ENCODE data around the gene KRTAP4-16. TPM values are rescaled to one million over a fixed set of nuclear protein-coding genes. Genes with fewer than 3 reads are reported as not detected.
"Not testable (repeated sequence)": the region's sequence is repeated elsewhere in the genome, so short reads cannot be mapped to it uniquely, and the experiment has no call there.

Gene KRTAP4-16
- total and polyA plus RNA-seq, 7 donors = not detected

DNA sequence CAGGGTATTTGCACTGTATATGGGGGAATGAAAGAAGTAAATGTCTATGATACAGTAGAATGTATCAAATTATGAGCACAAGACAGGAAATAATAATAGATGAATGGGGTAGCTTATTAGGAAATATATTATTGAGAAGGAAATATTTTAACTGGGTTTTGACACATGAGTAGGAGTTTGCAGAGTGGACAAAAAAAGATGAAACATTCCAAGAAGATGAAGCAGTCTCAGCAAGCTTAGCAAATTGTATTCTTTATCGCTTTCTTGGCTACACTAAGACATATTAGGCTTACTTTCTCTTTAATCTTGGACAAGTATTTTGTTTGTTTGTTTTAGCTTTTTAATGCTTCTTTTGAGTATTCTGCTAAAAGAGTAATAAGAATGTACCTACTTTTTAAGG, 1.9 kb upstream of the KRTAP4-16 start:
- no peaks in the 10 kb centered on the region for H3K36me3 ChIP-seq (ENCODE audit: insufficient read depth in 1 of 2, low read depth in 1 of 2)
- DNase-seq (no peak), ATAC-seq (no peak)
- no peaks in the 10 kb centered on the region for H3K4me1 ChIP-seq
- no peak overlapping the region for H3K27ac ChIP-seq
- intact Hi-C loops (cut with DNase I) = no loop called here
- H3K27me3 ChIP-seq (ENCODE audit: insufficient read depth in 3 of 3, low read length in 2 of 3) = peaks cover 0 to 19% (median 0%) of the 10 kb centered on the region in 3 donors
- no peak overlapping the region for H3K4me3 ChIP-seq
- 90 to 96% (median 91%) methylated on average over 1 of the region's 1 CpG for WGBS, 3 donors
- H3K9me3 ChIP-seq = no peaks in the 10 kb centered on the region
- TF ChIP-seq CTCF (IDR thresholded peaks at IDR 0.05) = no peak

DNA sequence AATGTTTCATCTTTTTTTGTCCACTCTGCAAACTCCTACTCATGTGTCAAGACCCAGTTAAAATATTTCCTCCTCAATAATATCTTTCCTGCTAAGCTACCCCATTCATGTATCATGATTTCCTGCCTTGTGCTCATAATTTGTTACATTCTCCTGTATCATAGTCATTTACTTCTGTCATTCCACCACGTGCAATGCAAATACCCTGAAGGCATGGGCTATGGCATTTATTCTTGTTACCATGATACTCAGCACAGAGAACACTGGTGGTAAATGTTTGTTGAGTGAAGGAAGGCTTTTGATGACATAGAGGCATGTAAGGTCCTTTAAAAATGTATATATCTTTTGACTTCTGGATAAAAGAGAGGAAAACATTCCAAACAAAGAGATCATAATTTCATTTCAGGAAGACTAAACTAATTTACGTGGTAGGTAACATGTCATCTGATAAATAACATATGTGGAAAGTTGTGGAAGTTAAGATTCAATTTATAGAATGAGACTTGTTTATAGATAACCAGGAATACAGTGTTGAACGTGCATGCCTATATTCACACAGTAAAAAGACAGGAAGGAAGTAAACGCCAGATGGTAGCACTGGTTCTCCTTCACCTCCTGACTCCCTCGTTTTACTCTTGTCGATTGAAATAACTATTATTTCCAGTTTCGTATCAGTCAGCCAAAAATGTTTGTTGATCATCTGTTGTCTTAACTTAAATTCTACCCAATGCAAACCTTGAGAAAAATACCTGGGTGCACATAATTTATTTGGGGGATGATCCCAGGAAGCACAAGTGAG, 2.1 kb downstream of the KRTAP4-16 start:
- H3K4me3 ChIP-seq; H3K9me3 ChIP-seq; ATAC-seq; H3K4me1 ChIP-seq; intact Hi-C loops (cut with DNase I); H3K27me3 ChIP-seq (ENCODE audit: insufficient read depth in 3 of 3, low read length in 2 of 3); DNase-seq; H3K27ac ChIP-seq; H3K36me3 ChIP-seq (ENCODE audit: insufficient read depth in 1 of 2, low read depth in 1 of 2): not testable (repeated sequence)
- WGBS, 3 donors = 56 to 65% (median 64%) methylated on average over 7 of the region's 7 CpGs

DNA sequence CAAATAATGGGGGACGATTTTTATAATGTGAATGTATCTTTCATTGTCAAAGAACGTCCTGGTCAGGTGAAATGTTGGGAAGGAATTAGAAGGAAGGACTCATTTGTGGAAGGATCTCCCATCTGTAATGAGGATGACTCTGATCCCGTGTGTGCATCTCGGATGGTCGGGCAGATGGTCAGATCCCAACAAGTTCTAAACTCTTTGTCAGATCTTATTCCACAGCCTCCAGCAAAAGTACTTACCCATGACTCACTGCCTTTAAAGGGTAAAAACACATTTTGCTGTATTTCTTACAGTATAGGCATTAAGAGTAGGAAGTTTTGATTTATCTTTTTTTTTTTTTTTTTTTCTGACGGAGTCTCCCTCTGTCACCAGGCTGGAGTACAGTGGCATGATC, 3.5 kb downstream of the KRTAP4-16 start:
- peaks cover 0 to 6% (median 1%) of the 10 kb centered on the region in 3 donors for H3K27me3 ChIP-seq (ENCODE audit: insufficient read depth in 3 of 3, low read length in 2 of 3)
- H3K4me1 ChIP-seq = no peaks in the 10 kb centered on the region
- H3K4me3 ChIP-seq = no peak overlapping the region
- 74 to 86% (median 80%) methylated on average over 5 to 6 of the region's 6 CpGs for WGBS, 3 donors
- no peaks in the 10 kb centered on the region for H3K9me3 ChIP-seq
- no peak for DNase-seq
- ATAC-seq = no peak
- intact Hi-C loops (cut with DNase I) = no loop called here
- H3K36me3 ChIP-seq (ENCODE audit: insufficient read depth in 1 of 2, low read depth in 1 of 2) = no peaks in the 10 kb centered on the region
- H3K27ac ChIP-seq = no peak overlapping the region
- TF ChIP-seq CTCF (IDR thresholded peaks at IDR 0.05) = no peak

DNA sequence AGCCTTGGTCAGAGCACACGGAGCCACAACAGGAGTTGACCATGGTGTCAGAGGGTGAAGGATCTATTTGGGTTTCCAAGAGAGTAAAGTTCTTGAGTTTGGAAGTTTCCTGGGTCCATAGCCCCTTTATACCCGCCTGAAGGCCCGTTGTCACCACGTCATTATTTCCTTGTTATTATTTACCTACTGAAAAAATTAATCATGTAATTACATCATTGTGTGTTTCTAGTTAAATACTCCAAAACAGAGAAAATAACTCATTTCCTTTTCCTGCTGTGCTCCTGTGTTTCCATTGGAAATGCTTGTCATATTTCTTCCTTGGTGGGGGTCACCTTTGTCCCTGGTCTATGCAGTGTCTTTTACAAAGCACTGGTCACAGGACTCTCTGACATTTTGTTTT, 4.0 kb downstream of the KRTAP4-16 start, which contains the start of gene KRTAP4-8:
TSS of gene KRTAP4-8 (minus strand) at position 101 of the 400 bp plus-strand sequence. CDS start at position 43, 58 bp downstream.
- H3K27ac ChIP-seq = no peak within 1 kb of the TSS
- whole genome bisulfite sequencing, 3 donors = 72 to 76% (median 73%) methylated on average over 4 of the region's 4 CpGs
- no peaks in the 10 kb centered on the region for H3K36me3 ChIP-seq (ENCODE audit: insufficient read depth in 1 of 2, low read depth in 1 of 2)
- no peaks in the 10 kb centered on the region for H3K9me3 ChIP-seq
- H3K4me1 ChIP-seq = no peaks in the 10 kb centered on the region
- TF ChIP-seq CTCF (IDR thresholded peaks at IDR 0.05) = no peak
- H3K4me3 ChIP-seq = no peak within 1 kb of the TSS
- intact Hi-C loops (cut with DNase I) = no loop called here
- no peak for DNase-seq
- H3K27me3 ChIP-seq (ENCODE audit: insufficient read depth in 3 of 3, low read length in 2 of 3) = peaks cover 0 to 4% (median 1%) of the 10 kb centered on the region in 3 donors
- ATAC-seq = no peak

GRCh38 chr17:41096055-41096454, 6.0 kb downstream of the KRTAP4-16 start:
- Histone ChIP-seq H3K27ac (no peak overlapping the region), H3K4me3 (no peak overlapping the region), H3K4me1 (no peaks in the 10 kb centered on the region), H3K9me3 (no peaks in the 10 kb centered on the region), H3K36me3 (ENCODE audit: insufficient read depth in 1 of 2, low read depth in 1 of 2) (no peaks in the 10 kb centered on the region), H3K27me3 (ENCODE audit: insufficient read depth in 3 of 3, low read length in 2 of 3) (peaks cover 0 to 4% (median 1%) of the 10 kb centered on the region in 3 donors)
- intact Hi-C loops (cut with DNase I) = no loop called here
- TF ChIP-seq CTCF (IDR thresholded peaks at IDR 0.05) = no peak
- 82 to 86% (median 83%) methylated on average over 7 of the region's 7 CpGs for WGBS, 3 donors
- ATAC-seq (no peak), DNase-seq (no peak)

DNA sequence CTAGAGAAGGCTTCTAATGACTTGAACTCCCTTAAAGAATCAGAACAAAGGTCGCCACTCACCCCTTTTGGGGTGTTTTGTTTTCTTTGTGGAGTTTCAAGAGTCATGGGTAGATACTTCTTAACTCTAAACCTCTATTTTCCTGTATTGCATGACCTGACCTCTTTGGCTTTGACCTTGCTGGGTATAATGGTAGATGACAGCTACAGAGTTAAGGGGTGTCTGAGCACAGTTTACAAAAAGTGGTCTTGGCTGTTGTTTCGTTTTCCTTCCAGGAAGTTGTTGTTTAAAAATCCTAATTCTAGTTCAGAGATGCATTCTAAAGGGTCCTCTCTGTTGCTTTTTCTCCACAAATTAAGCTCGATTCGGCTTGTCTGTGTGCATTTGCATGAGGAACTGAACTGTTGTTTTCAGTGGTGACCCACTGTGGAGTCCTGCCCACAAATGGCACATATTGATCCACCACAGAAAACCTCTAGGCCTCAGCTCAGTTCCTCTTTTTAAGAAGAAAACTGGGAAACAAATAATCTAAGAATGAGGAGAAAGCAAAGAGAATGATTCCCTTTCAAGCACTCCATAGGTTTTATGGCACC, 13.2 kb downstream of the KRTAP4-16 start:
- H3K27me3 ChIP-seq (ENCODE audit: insufficient read depth in 3 of 3, low read length in 2 of 3); H3K36me3 ChIP-seq (ENCODE audit: insufficient read depth in 1 of 2, low read depth in 1 of 2); H3K27ac ChIP-seq; DNase-seq; H3K9me3 ChIP-seq; H3K4me3 ChIP-seq; H3K4me1 ChIP-seq; intact Hi-C loops (cut with DNase I); ATAC-seq: not testable (repeated sequence)
- 51 to 67% (median 64%) methylated on average over 4 of the region's 4 CpGs for WGBS, 3 donors

DNA sequence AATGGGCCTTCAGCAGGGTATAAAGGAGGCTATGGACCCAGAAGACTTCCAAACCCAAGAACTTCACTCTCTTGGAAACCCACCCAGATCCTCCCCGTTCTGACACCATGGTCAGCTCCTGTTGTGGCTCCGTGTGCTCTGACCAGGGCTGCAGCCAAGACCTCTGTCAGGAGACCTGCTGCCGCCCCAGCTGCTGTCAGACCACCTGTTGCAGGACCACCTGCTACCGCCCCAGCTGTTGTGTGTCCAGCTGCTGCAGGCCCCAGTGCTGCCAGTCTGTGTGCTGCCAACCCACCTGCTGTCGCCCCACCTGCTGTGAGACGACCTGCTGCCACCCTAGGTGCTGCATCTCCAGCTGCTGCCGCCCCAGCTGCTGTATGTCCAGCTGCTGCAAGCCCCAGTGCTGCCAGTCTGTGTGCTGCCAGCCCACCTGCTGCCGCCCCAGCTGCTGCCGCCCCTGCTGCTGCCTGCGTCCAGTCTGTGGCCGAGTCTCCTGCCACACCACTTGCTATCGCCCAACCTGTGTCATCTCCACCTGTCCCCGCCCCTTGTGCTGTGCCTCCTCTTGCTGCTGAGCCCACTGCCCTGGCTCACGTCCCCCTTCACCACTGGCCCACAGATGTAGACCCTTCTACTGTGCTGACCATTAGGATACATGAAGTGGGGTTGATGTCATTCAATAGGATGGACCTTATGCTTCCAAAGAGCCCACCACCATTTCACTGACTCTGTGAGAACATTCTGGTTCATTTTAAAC, 17.7 kb downstream of the KRTAP4-16 start, which contains the start of gene KRTAP4-7:
TSS of gene KRTAP4-7 (plus strand) at position 51 of the 757 bp plus-strand sequence. CDS start at position 108, 57 bp downstream.
- DNase-seq; H3K27ac ChIP-seq; H3K4me3 ChIP-seq; intact Hi-C loops (cut with DNase I); ATAC-seq; H3K27me3 ChIP-seq (ENCODE audit: insufficient read depth in 3 of 3, low read length in 2 of 3); H3K9me3 ChIP-seq; H3K4me1 ChIP-seq; H3K36me3 ChIP-seq (ENCODE audit: insufficient read depth in 1 of 2, low read depth in 1 of 2): not testable (repeated sequence)
- WGBS, 3 donors = 70 to 79% (median 71%) methylated on average over 5 to 14 of the region's 14 CpGs
